GM19099 (cell line): ENCODE data around the gene WSCD2.

Source experiments
- POLR2A ChIP-seq: IDR thresholded peaks from 3 replicates; pipeline ENCODE4 v1.6.1; 2011; ENCODE audit warnings: low read depth; ENCODE audit not compliant: insufficient read length; ENCODE audit errors: extremely low read depth

Gene WSCD2

DNA sequence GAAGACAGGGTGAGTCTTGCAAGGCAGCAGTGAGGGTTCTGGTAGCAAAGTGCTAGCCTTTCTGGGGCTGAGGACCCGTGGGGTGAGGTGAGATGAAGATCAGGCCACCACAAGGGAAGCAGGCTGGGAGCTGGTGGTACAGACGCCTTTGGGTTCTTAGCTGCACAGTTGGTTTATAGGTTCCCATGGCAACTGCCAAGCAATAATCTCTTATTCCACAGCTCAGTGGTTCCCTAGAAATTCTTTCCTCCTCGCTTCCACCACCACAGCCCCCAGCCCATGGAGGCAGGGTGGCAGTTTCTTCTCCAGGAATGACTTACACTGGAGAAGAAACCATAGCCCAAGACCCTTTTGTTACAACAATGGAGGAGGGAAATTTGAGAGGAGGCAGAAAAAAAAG lies 127.9 kb downstream of the WSCD2 start:
- no peak for TF ChIP-seq POLR2A

DNA sequence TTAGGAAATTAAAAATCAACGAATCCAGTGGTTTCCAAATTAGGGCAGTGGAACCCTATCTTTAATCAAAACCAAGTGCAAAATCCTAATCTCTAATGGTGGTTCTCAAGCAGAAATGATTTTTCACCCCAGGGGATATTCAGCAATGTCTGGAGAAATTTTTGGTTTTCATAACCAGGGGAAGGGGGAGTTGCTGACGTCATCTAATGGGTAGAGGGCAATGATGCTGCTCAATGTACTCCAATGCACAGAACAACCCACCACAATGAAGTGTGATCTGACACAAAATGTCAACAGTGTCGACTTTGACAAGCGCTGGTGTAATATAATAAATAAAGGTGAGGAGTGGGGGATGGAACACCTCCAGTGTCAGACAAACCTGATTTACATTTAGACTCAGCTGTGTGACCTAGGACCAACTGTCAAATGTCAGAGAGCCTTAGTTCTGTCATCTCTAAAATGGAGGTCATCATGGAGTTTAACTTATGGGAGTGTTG lies 128.6 kb downstream of the WSCD2 start:
- no peak for TF ChIP-seq POLR2A

DNA sequence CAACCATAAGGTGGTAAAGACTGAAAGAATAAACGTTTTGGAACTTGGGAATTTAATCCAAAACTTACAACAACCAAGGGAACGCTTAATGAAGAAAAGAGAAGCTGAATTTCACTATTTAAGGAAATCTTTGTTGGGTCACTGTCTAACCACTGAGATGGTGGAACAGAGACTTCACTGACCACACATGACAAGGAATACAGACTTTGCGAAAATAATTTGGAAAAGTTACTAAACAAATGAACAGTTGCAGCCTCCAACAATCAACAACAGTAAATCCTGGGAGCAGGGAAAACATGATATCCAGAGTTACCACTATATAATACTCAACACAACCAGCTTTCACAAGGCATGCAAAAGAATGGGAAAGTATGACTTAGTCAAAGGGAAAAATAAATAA lies 131.0 kb downstream of the WSCD2 start:
- TF ChIP-seq POLR2A = no peak

DNA sequence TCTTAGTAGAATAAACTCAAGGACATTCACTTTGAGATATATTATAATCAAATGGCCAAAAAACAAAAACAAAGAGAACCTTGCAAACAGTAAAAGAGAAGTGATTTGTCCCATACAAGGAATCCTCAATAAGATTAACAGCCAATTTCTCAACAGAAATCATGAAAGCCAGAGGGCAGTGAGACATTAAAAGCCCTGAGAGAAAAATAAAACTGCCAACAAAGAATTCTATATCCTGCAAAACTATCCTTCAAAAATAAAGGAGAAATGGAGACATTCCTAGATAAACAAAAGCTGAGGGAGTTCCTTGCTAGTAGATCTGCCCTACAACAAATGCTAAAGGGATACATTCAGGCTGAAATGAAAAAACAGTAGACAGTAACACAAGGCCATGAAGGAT lies 131.9 kb downstream of the WSCD2 start:
- no peak for TF ChIP-seq POLR2A

DNA sequence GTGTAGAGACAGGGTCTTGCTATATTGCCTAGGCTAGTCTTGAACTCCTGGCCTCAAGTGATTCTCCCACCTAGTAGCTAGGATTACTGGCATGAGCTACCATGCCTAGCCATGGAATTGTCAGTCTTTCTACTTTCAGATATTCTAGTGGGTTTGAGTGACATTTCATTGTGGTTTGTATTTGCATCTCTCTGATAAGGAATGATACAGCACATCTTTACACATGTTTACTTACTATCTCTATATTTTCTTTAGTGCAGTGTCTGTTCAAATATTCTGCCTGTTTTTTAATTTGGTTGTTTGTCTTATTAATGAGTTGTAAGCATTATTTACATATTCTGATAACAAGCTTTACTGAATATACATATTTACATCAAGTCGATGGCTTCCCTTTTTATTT lies 136.4 kb downstream of the WSCD2 start:
- TF ChIP-seq POLR2A = no peak

DNA sequence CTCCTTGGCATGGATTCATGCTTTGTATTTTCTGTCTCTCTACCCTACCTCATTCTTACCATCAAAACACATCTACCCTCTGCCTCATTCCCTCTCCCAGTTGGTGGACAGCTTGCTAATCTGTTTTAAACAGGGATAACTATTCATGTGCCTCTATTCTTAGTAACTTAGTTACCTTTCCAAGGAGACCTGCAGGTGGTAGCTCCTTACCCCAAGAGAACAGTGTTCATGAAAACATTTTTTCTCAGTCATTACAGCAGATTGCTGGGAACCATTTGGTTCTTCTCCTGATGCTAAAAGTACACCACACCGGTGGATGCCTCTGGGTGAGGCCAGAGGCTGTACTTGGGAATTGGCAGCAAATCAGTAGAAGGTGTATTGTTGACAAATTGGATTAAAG lies 137.0 kb downstream of the WSCD2 start:
- TF ChIP-seq POLR2A = no peak

DNA sequence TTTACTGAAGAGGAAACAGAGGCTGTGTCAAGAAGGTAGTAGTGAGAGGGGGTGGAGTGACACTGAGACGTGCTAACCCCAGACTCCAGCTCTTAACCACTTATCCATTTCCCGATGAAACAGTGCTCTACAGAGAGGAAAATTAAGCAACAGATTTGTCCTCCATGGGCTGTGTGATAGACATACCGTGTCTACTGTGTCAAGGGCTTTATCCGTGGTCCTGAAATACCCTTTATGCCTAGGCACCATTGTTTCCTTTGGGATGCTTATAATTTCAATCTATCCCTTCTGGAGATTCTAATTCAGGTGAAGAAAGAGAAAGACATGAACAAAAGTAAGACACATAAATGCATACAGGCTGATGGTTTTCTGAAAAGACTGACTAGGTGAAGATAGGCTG lies 138.4 kb downstream of the WSCD2 start:
- no peak for TF ChIP-seq POLR2A

- no peak for TF ChIP-seq POLR2A
Measured at GRCh38 chr12:108268397-108268796, 139.3 kb downstream of the WSCD2 start.

GRCh38 chr12:108269224-108269623 lies 140.1 kb downstream of the WSCD2 start:
- no peak for TF ChIP-seq POLR2A

DNA sequence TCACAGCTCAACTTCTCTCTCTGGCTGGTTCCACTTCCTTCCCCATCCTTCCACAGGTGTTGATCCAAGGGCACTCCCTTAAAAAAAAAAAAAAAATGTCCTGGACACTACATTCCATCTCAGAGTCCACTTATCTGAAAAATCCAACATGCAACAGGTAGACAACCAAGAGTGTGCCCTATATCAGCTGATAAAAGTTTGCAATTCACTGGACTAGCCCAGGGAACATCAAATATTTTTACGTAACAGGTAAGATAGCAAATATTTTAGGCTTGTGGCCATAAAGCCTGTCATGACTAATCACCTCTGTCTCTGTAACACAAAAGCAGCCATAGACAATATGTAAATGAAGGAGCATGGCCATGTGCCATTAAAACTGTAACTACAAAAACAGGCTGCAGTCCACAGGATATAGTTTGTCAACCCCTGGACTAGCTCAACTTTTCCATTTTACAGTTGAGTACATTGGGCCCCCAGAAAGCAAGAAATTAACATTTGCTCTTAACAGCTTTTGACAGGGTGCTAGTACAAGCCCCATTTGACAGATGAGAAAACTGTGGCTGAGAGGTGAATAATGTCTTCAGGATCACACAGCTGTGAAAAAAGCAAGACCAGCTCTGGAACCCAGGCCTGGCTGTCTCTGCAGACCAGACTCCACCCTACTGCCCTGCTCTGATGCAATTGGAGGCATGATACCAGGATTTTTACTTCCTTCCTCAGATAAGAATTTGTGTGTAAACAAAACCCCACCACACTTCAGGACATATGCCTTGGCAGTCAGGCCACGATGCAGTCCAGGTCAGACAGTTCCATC lies 141.2 kb downstream of the WSCD2 start:
- TF ChIP-seq POLR2A = no peak

- no peak for TF ChIP-seq POLR2A
Measured at GRCh38 chr12:108270849-108271143, 141.7 kb downstream of the WSCD2 start.

DNA sequence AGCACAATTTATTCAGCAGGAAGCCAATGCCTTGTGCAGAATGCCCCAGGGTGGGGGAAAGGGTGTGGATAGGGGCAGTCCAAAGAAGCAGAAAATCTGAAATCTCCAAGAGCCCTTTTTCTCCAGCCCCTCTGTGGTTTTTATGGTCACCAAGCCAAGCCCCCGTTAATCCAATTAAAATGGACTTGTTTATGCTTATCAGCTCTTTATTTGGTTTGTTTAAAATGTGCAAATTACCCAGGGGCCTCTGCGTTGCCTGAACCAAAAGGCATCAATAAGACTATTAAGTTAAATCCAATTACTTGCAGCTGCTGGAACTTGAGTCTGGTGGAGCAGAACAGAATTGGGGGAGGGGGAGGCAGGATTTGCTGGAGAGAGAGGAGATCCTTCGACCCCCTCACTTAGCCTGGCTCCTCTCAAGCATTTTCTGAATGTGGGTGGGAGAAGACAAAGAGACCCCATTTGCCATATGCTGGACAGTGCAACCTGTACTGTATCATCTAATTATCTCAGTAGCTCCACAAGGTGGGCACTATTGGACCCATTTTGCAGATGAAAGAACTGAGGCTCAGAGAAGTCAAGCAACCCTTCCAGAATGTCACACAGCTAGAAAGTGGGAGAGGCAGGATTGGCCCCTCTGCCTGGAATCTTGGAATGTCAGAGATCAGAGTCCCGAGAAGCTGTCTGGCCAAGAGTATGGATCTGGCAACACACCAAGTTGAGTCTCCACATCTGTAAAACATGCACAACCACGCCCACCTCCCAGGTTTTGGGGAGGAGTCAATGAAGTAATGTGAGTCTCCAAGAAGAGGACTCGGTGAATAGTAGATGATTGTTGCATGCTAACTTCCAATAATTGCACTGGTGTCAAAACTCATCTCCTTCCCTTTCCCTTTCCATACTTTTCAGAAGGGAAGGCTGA lies 143.1 kb downstream of the WSCD2 start:
- TF ChIP-seq POLR2A = no peak

DNA sequence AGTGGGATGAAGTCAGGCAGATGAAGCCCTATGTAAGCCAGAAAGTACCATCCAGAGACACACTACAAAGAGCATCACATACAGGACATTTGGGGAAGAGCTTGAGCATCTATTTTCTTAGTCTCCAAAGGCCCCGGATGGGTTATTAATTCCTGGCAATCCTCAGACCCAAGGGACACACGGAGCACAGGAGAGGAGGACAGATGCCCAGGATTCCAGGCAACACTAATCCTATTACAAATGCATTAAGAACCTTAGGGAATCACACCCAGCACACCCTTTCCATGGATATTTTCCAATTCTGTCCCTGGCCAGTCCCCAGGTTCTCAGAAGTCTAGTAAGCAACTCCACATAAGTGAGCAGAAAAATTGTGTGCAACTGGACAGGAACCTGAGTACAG lies 144.1 kb downstream of the WSCD2 start:
- no peak for TF ChIP-seq POLR2A

DNA sequence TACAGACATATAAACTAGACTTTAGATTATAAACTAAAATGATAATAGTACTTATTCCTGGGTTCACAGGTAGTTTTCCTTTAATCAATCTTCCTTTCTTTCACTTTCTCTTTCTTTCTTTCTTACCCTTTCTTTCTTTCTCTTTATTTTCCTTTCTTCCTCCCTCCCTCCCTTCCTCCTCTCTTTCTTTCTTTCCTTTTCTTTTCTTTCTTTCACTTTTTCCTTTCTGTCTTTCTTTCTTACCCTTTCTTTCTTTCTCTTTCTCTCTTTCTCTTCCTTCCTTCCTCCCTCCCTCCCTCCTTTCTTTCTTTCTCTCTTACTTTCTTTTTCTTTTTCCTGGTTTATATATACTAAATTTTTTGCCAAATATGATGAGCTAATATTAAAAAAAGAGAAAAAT lies 148.5 kb downstream of the WSCD2 start:
- TF ChIP-seq POLR2A = no peak

- TF ChIP-seq POLR2A = no peak
Measured at GRCh38 chr12:108282160-108282559, 153.1 kb downstream of the WSCD2 start.

DNA sequence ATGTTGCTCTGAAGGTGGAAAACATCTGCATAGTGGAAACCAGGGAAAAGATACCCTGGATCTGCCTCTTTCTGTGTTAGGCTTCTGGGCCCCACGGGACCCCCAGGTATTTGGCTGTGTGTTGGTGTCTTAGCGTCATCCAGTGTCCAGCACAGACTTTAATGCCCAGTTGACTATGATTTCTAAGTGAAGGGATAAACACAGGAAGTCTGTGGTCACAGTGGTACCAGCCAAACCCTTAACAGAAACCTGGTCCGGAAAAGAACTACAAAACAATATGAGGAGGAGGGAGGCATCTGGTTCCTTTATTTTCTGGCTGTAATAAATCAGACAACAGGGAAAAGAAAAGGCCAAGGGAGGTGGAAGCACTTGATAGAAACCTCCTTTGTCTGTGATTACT lies 153.6 kb downstream of the WSCD2 start:
- no peak for TF ChIP-seq POLR2A
